Esophagus muscularis mucosa (tissue), 4 donors: ENCODE results near the gene CCN5. TPM values are rescaled to one million over a fixed set of nuclear protein-coding genes. Genes with fewer than 3 reads are reported as not detected.

Source experiments
- DNase-seq: peaks from one replicate; pipeline ENCODE4 v3.0.0-alpha.2; 2017; ENCODE audit errors: extremely low spot score
- H3K27ac ChIP-seq, 4 donors: fragments of 200-600 bp; sonication (generic); replicated peaks in 1 of 4; 1 replicate in 3 of 4; 2 replicates in 1 of 4; pipeline ENCODE4 v1.5.1; 2016 to 2019; ENCODE audit warnings: mild to moderate bottlenecking in 1 of 4
- H3K27me3 ChIP-seq, 4 donors: fragments of 200-600 bp; sonication (generic); one replicate each; pipeline versions ENCODE4 v1.5.1 to v1.6.0; 2016 to 2019
- H3K36me3 ChIP-seq, 4 donors: fragments of 200-600 bp; sonication (generic); one replicate each; pipeline ENCODE4 v1.5.1; 2016 to 2019
- H3K4me1 ChIP-seq, 4 donors: fragments of 200-600 bp; sonication (generic); one replicate each; pipeline ENCODE4 v1.5.1; 2016 to 2019
- H3K4me3 ChIP-seq, 4 donors: fragments of 200-600 bp; sonication (generic); 1 replicate in 2 of 4; 2 replicates in 2 of 4; pipeline ENCODE4 v1.5.1; 2016 to 2019; ENCODE audit warnings: mild to moderate bottlenecking in 4 of 4, moderate library complexity in 1 of 4
- H3K9me3 ChIP-seq, 4 donors: fragments of 200-600 bp; sonication (generic); 1 replicate in 3 of 4; 2 replicates in 1 of 4; pipeline ENCODE4 v1.5.1; 2016 to 2019
- CTCF ChIP-seq, 3 experiments: fragments of 200-600 bp in 2 of 3; fragments of 450-650 bp in 1 of 3; sonication (generic) in 2 of 3; IDR thresholded peaks; one replicate each; pipeline ENCODE4 v1.5.1; 2017 to 2019; ENCODE audit warnings: antibody characterized with exemption in 3 of 3, mild to moderate bottlenecking in 2 of 3, moderate library complexity in 1 of 3
- EP300 ChIP-seq: sonication (generic); formaldehyde crosslinking; IDR thresholded peaks from one replicate; pipeline ENCODE4 v1.6.1; 2017; ENCODE audit warnings: antibody characterized with exemption
- POLR2A ChIP-seq: fragments of 450-650 bp; IDR thresholded peaks from one replicate; pipeline ENCODE4 v1.6.1; 2017; ENCODE audit warnings: antibody characterized with exemption, moderate library complexity, mild to moderate bottlenecking, low read depth
- POLR2AphosphoS5 ChIP-seq, 2 donors: sonication (generic); formaldehyde crosslinking; IDR thresholded peaks; one replicate each; pipeline ENCODE4 v1.6.1; 2017; ENCODE audit warnings: antibody characterized with exemption in 2 of 2
- WGBS: methylation state at CpG from one replicate; pipeline ENCODE4 v1.1.5; 2018; 5-methylcytosine and 5-hydroxymethylcytosine counted together
- intact Hi-C: fragments of 100-400 bp; cut with DNase I; formaldehyde crosslinking; loops from one replicate; pipeline ENCODE4 v1.15.1; 2023
- total RNA-seq, 4 donors: library from RNA; depleted of rRNA; stranded (reverse); fragments of >200 nt; gene quantifications; one replicate each; pipeline versions ENCODE4 v1.1.0 to v1.2.1, GENCODE V29; 2016

CCN5 gene
- total RNA-seq, 4 donors from 2014 or later: 350 to 833 (median 456) TPM

GRCh38 chr20:44723798-44724362 lies 8.7 kb downstream of the CCN5 start:
- H3K27ac ChIP-seq: peak overlapping the region in 3 of 4 donors; percentile 80 to 88 (median 84)
- H3K36me3 ChIP-seq: peaks cover 0 to 22% (median 7%) of the 10 kb centered on the region in 4 donors
- H3K4me3 ChIP-seq: no peak overlapping the region
- H3K9me3 ChIP-seq: no peaks in the 10 kb centered on the region
- WGBS: 94% methylated on average over 6 of the region's 9 CpGs
- TF ChIP-seq POLR2AphosphoS5 (IDR thresholded peaks at IDR 0.05) (no peak), CTCF (IDR thresholded peaks at IDR 0.05) (no peak), EP300 (no peak), POLR2A (no peak)
- intact Hi-C loops: no loop called here
- peaks cover 25 to 63% (median 41%) of the 10 kb centered on the region in 4 donors for H3K4me1 ChIP-seq
- no peaks in the 10 kb centered on the region for H3K27me3 ChIP-seq
- DNase-seq: no peak

- peaks cover 0 to 22% (median 7%) of the 10 kb centered on the region in 4 donors for H3K36me3 ChIP-seq
- no peaks in the 10 kb centered on the region for H3K9me3 ChIP-seq
- peaks cover 30 to 63% (median 41%) of the 10 kb centered on the region in 4 donors for H3K4me1 ChIP-seq
- TF ChIP-seq POLR2AphosphoS5 (IDR thresholded peaks at IDR 0.05) (no peak), POLR2A (no peak), CTCF (IDR thresholded peaks at IDR 0.05) (no peak), EP300 (no peak)
- 65% methylated on average over 6 of the region's 26 CpGs for WGBS
- H3K27me3 ChIP-seq: no peaks in the 10 kb centered on the region
- intact Hi-C loops: no loop called here
- H3K27ac ChIP-seq: peak overlapping the region; percentile 30 to 88 (median 58)
- no peak overlapping the region for H3K4me3 ChIP-seq
- no peak for DNase-seq
Observed at GRCh38 chr20:44724423-44725091, 9.4 kb downstream of the CCN5 start.

- peak overlapping the region in 3 of 4 donors; percentile 36 to 60 (median 51) for H3K27ac ChIP-seq
- intact Hi-C loops: no loop called here
- H3K9me3 ChIP-seq: no peaks in the 10 kb centered on the region
- WGBS: 75% methylated on average over 5 of the region's 5 CpGs
- DNase-seq: no peak
- H3K36me3 ChIP-seq: peaks cover 0 to 22% (median 7%) of the 10 kb centered on the region in 4 donors
- TF ChIP-seq POLR2AphosphoS5 (IDR thresholded peaks at IDR 0.05) (no peak), POLR2A (no peak), EP300 (no peak), CTCF (IDR thresholded peaks at IDR 0.05) (no peak)
- H3K27me3 ChIP-seq: no peaks in the 10 kb centered on the region
- no peak overlapping the region for H3K4me3 ChIP-seq
- peaks cover 26 to 63% (median 41%) of the 10 kb centered on the region in 4 donors for H3K4me1 ChIP-seq
Observed at GRCh38 chr20:44725837-44726236, 10.7 kb downstream of the CCN5 start.

GRCh38 chr20:44727039-44727438 lies 11.9 kb downstream of the CCN5 start:
- intact Hi-C loops: no loop called here
- no peaks in the 10 kb centered on the region for H3K27me3 ChIP-seq
- DNase-seq: no peak
- WGBS: 97% methylated on average over 10 of the region's 11 CpGs
- H3K4me1 ChIP-seq: peaks cover 29 to 63% (median 40%) of the 10 kb centered on the region in 4 donors
- H3K27ac ChIP-seq: peak overlapping the region; percentile 15 to 60 (median 41)
- no peaks in the 10 kb centered on the region for H3K9me3 ChIP-seq
- no peak overlapping the region for H3K4me3 ChIP-seq
- no peak for TF ChIP-seq CTCF (IDR thresholded peaks at IDR 0.05)
- peaks cover 0 to 22% (median 7%) of the 10 kb centered on the region in 4 donors for H3K36me3 ChIP-seq
